ENCODE measurements around the gene MCF2L. TPM values are rescaled to one million over a fixed set of nuclear protein-coding genes. Genes with fewer than 3 reads are reported as not detected.

The MCF2L gene
- total RNA-seq, 6 experiments from 2014 or later, result 9.6 to 18.4 (median 11.7) TPM

DNA sequence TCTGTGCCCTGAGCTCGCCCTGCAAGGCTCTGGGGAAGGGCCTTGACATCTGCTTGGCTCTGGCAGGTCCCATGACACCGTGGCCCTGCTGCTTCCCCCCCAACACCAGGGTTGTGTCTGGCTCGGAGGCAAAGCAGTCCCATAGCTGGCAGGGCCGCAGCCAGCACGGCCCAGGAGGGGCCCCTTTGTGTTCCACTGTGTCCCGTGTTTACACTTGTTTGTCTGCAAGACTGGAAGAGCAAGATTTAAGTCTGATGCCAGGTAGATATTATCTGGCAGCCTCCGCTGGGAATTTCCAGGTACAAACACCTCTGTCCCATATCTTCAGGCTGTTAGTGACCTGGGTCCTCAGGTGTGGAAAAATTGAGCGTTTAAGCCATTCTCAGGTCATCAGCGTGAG is 44.3 kb downstream of the MCF2L start:
- Histone ChIP-seq H3K4me1 (peaks cover 0 to 11% (median 2%) of the 10 kb centered on the region in 4 donors), H3K4me3 (no peak overlapping the region), H3K9me3 (no peaks in the 10 kb centered on the region), H3K36me3 (no peaks in the 10 kb centered on the region), H3K27me3 (no peaks in the 10 kb centered on the region), H3K27ac (no peak overlapping the region)
- intact Hi-C loops (cut with DNase I), result no loop called here
- no peak for TF ChIP-seq POLR2A (IDR thresholded peaks at IDR 0.05)
- TF ChIP-seq, protein P1, sequence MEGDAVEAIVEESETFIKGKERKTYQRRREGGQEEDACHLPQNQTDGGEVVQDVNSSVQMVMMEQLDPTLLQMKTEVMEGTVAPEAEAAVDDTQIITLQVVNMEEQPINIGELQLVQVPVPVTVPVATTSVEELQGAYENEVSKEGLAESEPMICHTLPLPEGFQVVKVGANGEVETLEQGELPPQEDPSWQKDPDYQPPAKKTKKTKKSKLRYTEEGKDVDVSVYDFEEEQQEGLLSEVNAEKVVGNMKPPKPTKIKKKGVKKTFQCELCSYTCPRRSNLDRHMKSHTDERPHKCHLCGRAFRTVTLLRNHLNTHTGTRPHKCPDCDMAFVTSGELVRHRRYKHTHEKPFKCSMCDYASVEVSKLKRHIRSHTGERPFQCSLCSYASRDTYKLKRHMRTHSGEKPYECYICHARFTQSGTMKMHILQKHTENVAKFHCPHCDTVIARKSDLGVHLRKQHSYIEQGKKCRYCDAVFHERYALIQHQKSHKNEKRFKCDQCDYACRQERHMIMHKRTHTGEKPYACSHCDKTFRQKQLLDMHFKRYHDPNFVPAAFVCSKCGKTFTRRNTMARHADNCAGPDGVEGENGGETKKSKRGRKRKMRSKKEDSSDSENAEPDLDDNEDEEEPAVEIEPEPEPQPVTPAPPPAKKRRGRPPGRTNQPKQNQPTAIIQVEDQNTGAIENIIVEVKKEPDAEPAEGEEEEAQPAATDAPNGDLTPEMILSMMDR (IDR thresholded peaks at IDR 0.05), result no peak
- 70% methylated on average over 5 of the region's 9 CpGs for WGBS (ENCODE audit: insufficient coverage, low coverage, low lambda C conversion rate, missing lambda C conversion rate)
- no peak for ATAC-seq
- DNase-seq, result no peak

DNA sequence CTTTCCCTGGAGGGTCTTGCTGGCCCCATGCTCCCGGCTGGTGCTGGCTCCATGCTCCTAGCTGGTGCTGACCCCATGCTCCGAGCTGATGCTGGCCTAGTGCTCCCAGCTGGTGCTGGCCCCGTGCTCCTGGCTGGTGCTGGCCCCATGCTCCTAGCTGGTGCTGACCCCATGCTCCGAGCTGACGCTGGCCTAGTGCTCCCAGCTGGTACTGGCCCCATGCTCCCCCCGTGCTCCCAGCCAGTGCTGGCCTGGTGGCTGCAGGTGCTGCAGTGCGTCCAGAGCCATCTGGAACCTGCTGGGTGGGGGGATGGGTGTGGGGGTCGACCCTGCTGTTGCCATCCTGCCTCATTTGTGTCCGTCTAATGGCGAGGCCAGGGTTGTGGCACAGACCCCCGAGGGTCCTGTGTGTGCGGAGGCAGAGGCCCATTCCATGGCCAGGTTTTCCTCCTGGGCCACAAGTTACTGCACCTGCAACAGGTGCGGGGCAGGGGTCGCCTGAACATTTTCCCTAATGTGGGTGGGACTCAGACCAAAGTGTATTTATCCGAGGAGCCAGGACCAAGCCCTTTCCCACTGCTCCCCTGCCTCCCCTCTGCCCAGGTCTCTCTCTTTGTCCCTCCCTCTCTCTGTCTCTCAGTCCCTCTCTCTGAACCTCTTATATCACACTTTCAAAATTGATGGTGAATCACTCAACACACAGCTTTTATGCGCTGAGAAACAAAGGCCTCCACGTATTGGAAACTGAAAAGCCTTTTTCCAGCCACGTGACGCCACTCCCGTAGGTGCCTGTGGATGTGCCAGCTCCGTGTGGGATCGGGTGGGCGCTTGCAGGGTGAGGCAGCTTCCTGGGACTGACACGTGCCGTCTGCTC is 45.1 kb downstream of the MCF2L start:
- ATAC-seq (no peak), DNase-seq (no peak)
- Histone ChIP-seq H3K36me3 (no peaks in the 10 kb centered on the region), H3K4me1 (peaks cover 0 to 11% (median 2%) of the 10 kb centered on the region in 4 donors), H3K9me3 (no peaks in the 10 kb centered on the region), H3K27me3 (no peaks in the 10 kb centered on the region), H3K27ac (no peak overlapping the region), H3K4me3 (no peak overlapping the region)
- TF ChIP-seq POLR2A (IDR thresholded peaks at IDR 0.05), result no peak
- TF ChIP-seq, protein P1 (IDR thresholded peaks at IDR 0.05), result no peak
- intact Hi-C loops (cut with DNase I), result no loop called here
- WGBS (ENCODE audit: insufficient coverage, low coverage, low lambda C conversion rate, missing lambda C conversion rate), result 82% methylated on average over 10 of the region's 25 CpGs

DNA sequence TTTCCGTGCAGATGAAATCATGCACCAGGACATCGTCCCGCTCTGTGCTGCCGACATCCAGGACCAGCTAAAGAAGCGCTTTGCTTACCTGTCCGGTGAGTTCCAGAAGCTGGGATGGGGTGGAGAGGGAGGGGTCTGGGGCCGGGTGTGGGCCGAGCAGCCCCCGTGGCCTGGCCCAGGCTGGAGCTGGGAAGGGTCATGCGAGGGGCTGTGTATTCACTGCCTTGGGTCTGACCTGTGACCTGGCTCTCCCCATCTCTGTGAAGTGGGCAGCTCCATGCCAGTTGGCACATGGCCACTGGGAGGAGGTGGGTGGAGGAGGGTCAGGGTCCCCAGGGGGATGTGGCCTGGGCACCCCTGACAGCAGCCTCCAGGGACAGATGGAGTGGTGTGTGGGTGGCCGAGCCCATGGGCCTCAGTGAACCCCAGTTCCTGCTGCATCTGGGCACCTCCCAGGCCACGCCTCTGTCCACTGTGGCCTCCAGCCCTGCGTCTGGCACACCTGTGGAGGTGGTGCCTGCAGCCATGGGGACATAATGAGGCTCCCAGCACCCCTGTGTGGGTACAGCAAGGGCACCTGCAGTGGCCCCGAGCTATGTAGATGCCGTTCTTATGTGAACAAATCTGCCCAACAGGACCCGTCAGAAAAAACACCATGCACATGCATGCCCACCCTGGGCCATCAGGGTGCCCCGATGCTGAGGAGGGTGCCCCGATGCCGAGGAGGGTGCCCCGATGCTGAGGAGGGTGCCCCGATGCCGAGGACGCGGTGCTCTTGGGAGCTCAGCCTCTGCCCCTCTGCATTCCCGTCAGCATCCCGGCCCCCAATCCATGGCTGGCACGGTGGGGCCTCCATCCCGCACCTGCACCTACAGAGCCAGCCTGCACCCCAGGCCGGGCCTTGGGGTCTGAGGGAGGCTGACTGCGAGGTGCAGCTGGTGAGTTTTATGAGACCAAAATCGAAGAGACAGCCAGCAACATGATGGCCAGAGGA is 46.0 kb downstream of the MCF2L start:
- ATAC-seq (peak in 1 of 4 donors; percentile 4), DNase-seq (no peak)
- Histone ChIP-seq H3K4me3 (no peak overlapping the region), H3K36me3 (no peaks in the 10 kb centered on the region), H3K9me3 (no peaks in the 10 kb centered on the region), H3K27me3 (no peaks in the 10 kb centered on the region), H3K27ac (no peak overlapping the region), H3K4me1 (peaks cover 0 to 3% (median 0%) of the 10 kb centered on the region in 4 donors)
- no peak for TF ChIP-seq POLR2A (IDR thresholded peaks at IDR 0.05)
- TF ChIP-seq, protein P1 (IDR thresholded peaks at IDR 0.05), result no peak
- WGBS (ENCODE audit: insufficient coverage, low coverage, low lambda C conversion rate, missing lambda C conversion rate), result 89% methylated on average over 7 of the region's 31 CpGs
- intact Hi-C loops (cut with DNase I), result no loop called here

DNA sequence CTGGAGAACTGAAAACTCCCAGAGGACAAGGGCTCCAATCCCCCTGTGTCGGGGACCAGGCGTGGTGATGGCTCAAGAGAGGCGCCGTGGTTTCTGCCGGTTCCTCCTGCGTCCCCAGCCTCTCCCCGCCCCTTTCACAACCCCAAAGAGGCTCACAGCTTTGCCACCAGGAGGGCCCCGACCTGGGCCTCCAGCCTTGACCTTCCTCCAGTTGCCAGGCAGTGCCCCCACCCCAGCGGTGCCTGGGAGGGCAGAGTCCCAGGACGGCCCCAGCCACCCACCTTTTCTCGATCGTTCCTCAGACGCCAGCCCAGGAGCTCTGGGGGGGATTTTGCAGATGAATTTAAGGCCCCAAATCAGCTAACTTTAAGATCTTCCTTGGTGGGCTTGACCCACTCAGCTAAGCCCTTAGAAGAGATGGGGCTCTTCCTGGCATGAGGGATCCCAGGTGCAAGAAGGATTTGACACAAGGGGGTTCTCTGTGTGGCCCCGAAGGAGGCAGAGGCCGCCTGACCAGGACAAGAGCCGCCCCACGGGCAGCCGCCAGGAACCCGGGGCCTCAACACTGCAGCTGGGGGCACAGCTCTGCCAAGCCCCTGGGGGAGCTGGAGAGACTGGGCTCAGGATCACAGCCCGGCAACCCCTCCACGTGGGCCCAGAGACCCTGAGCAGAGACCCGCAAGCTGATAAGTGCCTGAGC is 47.0 kb downstream of the MCF2L start:
- TF ChIP-seq, protein P1 (IDR thresholded peaks at IDR 0.05), result no peak
- no peak for TF ChIP-seq POLR2A (IDR thresholded peaks at IDR 0.05)
- Histone ChIP-seq H3K27ac (no peak overlapping the region), H3K4me3 (no peak overlapping the region), H3K4me1 (no peaks in the 10 kb centered on the region), H3K36me3 (no peaks in the 10 kb centered on the region), H3K27me3 (no peaks in the 10 kb centered on the region), H3K9me3 (no peaks in the 10 kb centered on the region)
- intact Hi-C loops (cut with DNase I), result no loop called here
- WGBS (ENCODE audit: insufficient coverage, low coverage, low lambda C conversion rate, missing lambda C conversion rate), result 72% methylated on average over 2 of the region's 22 CpGs
- ATAC-seq (no peak), DNase-seq (no peak)
